ENCODE results near the gene KLHL35.

Gene KLHL35

GRCh38 chr11:75454987-75455386, 22.0 kb upstream of the KLHL35 start:
- no peak overlapping the region for H3K27ac ChIP-seq (ENCODE audit: low read depth, low read length)
- H3K9me2 ChIP-seq (replicated peaks; ENCODE audit: control insufficient read depth, low read length): no peaks in the 10 kb centered on the region
- H3K4me1 ChIP-seq (ENCODE audit: control insufficient read depth, low read length): no peaks in the 10 kb centered on the region
- H3K79me2 ChIP-seq (ENCODE audit: control insufficient read depth, low read length): no peaks in the 10 kb centered on the region
- H3K4me3 ChIP-seq (ENCODE audit: low read length): no peak overlapping the region
- H3K9me3 ChIP-seq (ENCODE audit: control insufficient read depth, insufficient read depth, low read length): no peaks in the 10 kb centered on the region
- no peaks in the 10 kb centered on the region for H4K20me1 ChIP-seq (ENCODE audit: control insufficient read depth, insufficient read depth, low read depth, low read length)
- no peaks in the 10 kb centered on the region for H3K27me3 ChIP-seq (ENCODE audit: control insufficient read depth, low read length)
- no peaks in the 10 kb centered on the region for H3F3A ChIP-seq (ENCODE audit: control insufficient read depth, insufficient read depth)
- H3K4me2 ChIP-seq (ENCODE audit: low read length): no peak overlapping the region
- no peak for TF ChIP-seq CTCF (IDR thresholded peaks at IDR 0.05; ENCODE audit: low read depth, low read length, poor library complexity, severe bottlenecking)
- no peak for TF ChIP-seq EZH2phosphoT487 (IDR thresholded peaks at IDR 0.05; ENCODE audit: borderline replicate concordance, low read length)
- no peaks in the 10 kb centered on the region for H3K36me3 ChIP-seq (ENCODE audit: control insufficient read depth, low read length)

GRCh38 chr11:75453916-75454655, 21.1 kb upstream of the KLHL35 start:
- no peaks in the 10 kb centered on the region for H3K27me3 ChIP-seq (ENCODE audit: control insufficient read depth, low read length)
- H4K20me1 ChIP-seq (ENCODE audit: control insufficient read depth, insufficient read depth, low read depth, low read length): no peaks in the 10 kb centered on the region
- no peaks in the 10 kb centered on the region for H3K9me2 ChIP-seq (replicated peaks; ENCODE audit: control insufficient read depth, low read length)
- no peak overlapping the region for H3K27ac ChIP-seq (ENCODE audit: low read depth, low read length)
- TF ChIP-seq CTCF (IDR thresholded peaks at IDR 0.05; ENCODE audit: low read depth, low read length, poor library complexity, severe bottlenecking) (no peak), EZH2phosphoT487 (IDR thresholded peaks at IDR 0.05; ENCODE audit: borderline replicate concordance, low read length) (no peak)
- no peaks in the 10 kb centered on the region for H3K36me3 ChIP-seq (ENCODE audit: control insufficient read depth, low read length)
- no peaks in the 10 kb centered on the region for H3K9me3 ChIP-seq (ENCODE audit: control insufficient read depth, insufficient read depth, low read length)
- H3F3A ChIP-seq (ENCODE audit: control insufficient read depth, insufficient read depth): no peaks in the 10 kb centered on the region
- no peaks in the 10 kb centered on the region for H3K79me2 ChIP-seq (ENCODE audit: control insufficient read depth, low read length)
- H3K4me1 ChIP-seq (ENCODE audit: control insufficient read depth, low read length): no peaks in the 10 kb centered on the region
- no peak overlapping the region for H3K4me2 ChIP-seq (ENCODE audit: low read length)
- H3K4me3 ChIP-seq (ENCODE audit: low read length): no peak overlapping the region

GRCh38 chr11:75450826-75451821, 18.1 kb upstream of the KLHL35 start:
- H3K4me2 ChIP-seq (ENCODE audit: low read length): no peak overlapping the region
- no peaks in the 10 kb centered on the region for H3F3A ChIP-seq (ENCODE audit: control insufficient read depth, insufficient read depth)
- H3K4me3 ChIP-seq (ENCODE audit: low read length): no peak overlapping the region
- no peaks in the 10 kb centered on the region for H4K20me1 ChIP-seq (ENCODE audit: control insufficient read depth, insufficient read depth, low read depth, low read length)
- H3K27ac ChIP-seq (ENCODE audit: low read depth, low read length): no peak overlapping the region
- H3K36me3 ChIP-seq (ENCODE audit: control insufficient read depth, low read length): no peaks in the 10 kb centered on the region
- H3K9me3 ChIP-seq (ENCODE audit: control insufficient read depth, insufficient read depth, low read length): no peaks in the 10 kb centered on the region
- TF ChIP-seq EZH2phosphoT487 (IDR thresholded peaks at IDR 0.05; ENCODE audit: borderline replicate concordance, low read length): no peak
- TF ChIP-seq CTCF (IDR thresholded peaks at IDR 0.05; ENCODE audit: low read depth, low read length, poor library complexity, severe bottlenecking): peak; percentile 95
- H3K27me3 ChIP-seq (ENCODE audit: control insufficient read depth, low read length): no peaks in the 10 kb centered on the region
- no peaks in the 10 kb centered on the region for H3K4me1 ChIP-seq (ENCODE audit: control insufficient read depth, low read length)
- H3K9me2 ChIP-seq (replicated peaks; ENCODE audit: control insufficient read depth, low read length): no peaks in the 10 kb centered on the region
- H3K79me2 ChIP-seq (ENCODE audit: control insufficient read depth, low read length): no peaks in the 10 kb centered on the region
